K562 (cell line): ENCODE results near the gene STXBP4. TPM values are rescaled to one million over a fixed set of nuclear protein-coding genes. Genes with fewer than 3 reads are reported as not detected.
A peak's percentile ranks its signal among the peaks of the same experiment; 100 is the strongest.

Experiments
- CREB1 ChIP-seq, 2 experiments: sonication (generic) in 1 of 2; formaldehyde crosslinking in 1 of 2; IDR thresholded peaks; 2 replicates each; pipeline versions ENCODE4 v1.6.1 to v1.8.0; 2012 to 2022; ENCODE audit warnings: inconsistent platforms in 1 of 2, mild to moderate bottlenecking in 1 of 2, missing genetic modification reagents in 1 of 2, moderate library complexity in 1 of 2
- E2F3 ChIP-seq: fragments of 250-450 bp; sonication (Bioruptor Pico); IDR thresholded peaks from 2 replicates; pipeline ENCODE4 v1.4.0; 2020; ENCODE audit warnings: mild to moderate bottlenecking
- FOXJ2 ChIP-seq: fragments of 200-800 bp; sonication (Bioruptor generic); IDR thresholded peaks from 2 replicates; pipeline ENCODE4 v1.6.1; 2016; ENCODE audit warnings: missing genetic modification characterization, missing compliant biosample characterization
- GATAD2B ChIP-seq: fragments of 450-650 bp; IDR thresholded peaks from 2 replicates; pipeline ENCODE4 v1.6.1; 2017; ENCODE audit warnings: mild to moderate bottlenecking, borderline replicate concordance
- JUNB ChIP-seq: fragments of 450-650 bp; formaldehyde crosslinking; conservative IDR thresholded peaks from 2 replicates; pipeline ENCODE4 v1.4.0; 2020; ENCODE audit warnings: mild to moderate bottlenecking
- JUND ChIP-seq, 2 experiments: IDR thresholded peaks; 2 replicates in 1 of 2; 3 replicates in 1 of 2; pipeline ENCODE4 v1.6.1; 2011; ENCODE audit warnings: borderline replicate concordance in 2 of 2, low read depth in 2 of 2, low read length in 2 of 2, improper control_type of control experiment in 1 of 2, missing biosample characterization in 1 of 2, missing genetic modification characterization in 1 of 2, missing genetic modification reagents in 1 of 2
- RBFOX2 ChIP-seq: fragments of 200-400 bp; formaldehyde crosslinking; IDR thresholded peaks from 2 replicates; pipeline ENCODE4 v1.6.1; 2017; ENCODE audit warnings: low read depth, mild to moderate bottlenecking, low read length, moderate library complexity
- RBM15 ChIP-seq: fragments of 200-400 bp; formaldehyde crosslinking; IDR thresholded peaks from 2 replicates; pipeline ENCODE4 v1.6.1; 2018; ENCODE audit warnings: mild to moderate bottlenecking, low read length, moderate library complexity; ENCODE audit not compliant: insufficient read depth
- RFX5 ChIP-seq: IDR thresholded peaks from 2 replicates; pipeline ENCODE4 v1.6.1; 2011; ENCODE audit warnings: low read depth, mild to moderate bottlenecking, improper control_type of control experiment, low read length
- SMAD3 ChIP-seq: fragments of 450-650 bp; formaldehyde crosslinking; conservative IDR thresholded peaks from 2 replicates; pipeline ENCODE4 v1.4.0; 2020; ENCODE audit warnings: mild to moderate bottlenecking
- SMARCE1 ChIP-seq: fragments of 450-650 bp; IDR thresholded peaks from 2 replicates; pipeline ENCODE4 v1.7.1; 2016; ENCODE audit warnings: mild to moderate bottlenecking
- ZBTB1 ChIP-seq: sonication (generic); formaldehyde crosslinking; IDR thresholded peaks from 2 replicates; pipeline ENCODE4 v1.8.1; 2023; ENCODE audit warnings: missing genetic modification reagents, low read depth, mild to moderate bottlenecking, borderline replicate concordance
- ZBTB17 ChIP-seq: fragments of 450-650 bp; formaldehyde crosslinking; IDR thresholded peaks from 2 replicates; pipeline ENCODE4 v1.4.0; 2020; ENCODE audit warnings: mild to moderate bottlenecking
- ZNF12 ChIP-seq: sonication (generic); formaldehyde crosslinking; IDR thresholded peaks from 2 replicates; pipeline ENCODE4 v1.4.0; 2020; ENCODE audit warnings: mild to moderate bottlenecking, missing genetic modification reagents
- ZNF76 ChIP-seq: fragments of 250-450 bp; sonication (Bioruptor Pico); IDR thresholded peaks from 2 replicates; pipeline ENCODE4 v1.4.0; 2020; ENCODE audit warnings: mild to moderate bottlenecking, moderate library complexity, borderline replicate concordance
- polyA plus RNA-seq, 8 experiments: library from polyadenylated mRNA; depleted of rRNA in 4 of 8; stranded (reverse) in 5 of 8; unstranded in 3 of 8; fragments of >200 nt; fragmentation: Nextera tagmentation in 2 of 8; fragmentation: Illumina TruSeq in 1 of 8; extraction: Ambion mirVana in 2 of 8; extraction: Trizol in 1 of 8; gene quantifications; 2 replicates each; pipeline versions ENCODE4 v1.2.1 to v1.2.3, GENCODE V29; 2011 to 2014; ENCODE audit warnings: inconsistent platforms in 1 of 8, missing spikeins in 1 of 8
- total RNA-seq, 7 experiments: library from RNA; depleted of rRNA in 6 of 7; stranded (reverse); fragments of >200 nt in 6 of 7; fragmentation: Illumina TruSeq in 2 of 7; extraction: Trizol in 2 of 7; gene quantifications; 2 replicates each; pipeline versions ENCODE4 v1.2.1 to v1.2.3, GENCODE V29; 2011 to 2021; ENCODE audit warnings: low replicate concordance in 1 of 7
- TF ChIP-seq, protein P1 (sequence below), 2 experiments: fragments of 450-650 bp in 1 of 2; sonication (generic) in 1 of 2; formaldehyde crosslinking in 1 of 2; IDR thresholded peaks; 2 replicates each; pipeline versions ENCODE4 v1.7.1 to v1.9.0; 2016 to 2022; ENCODE audit warnings: inconsistent platforms in 1 of 2, mild to moderate bottlenecking in 1 of 2, missing genetic modification reagents in 1 of 2
- TF ChIP-seq, protein P2 (sequence below): fragments of 450-650 bp; IDR thresholded peaks from 2 replicates; pipeline ENCODE4 v1.6.1; 2016
- TF ChIP-seq, protein P3 (sequence below): fragments of 250-450 bp; sonication (Bioruptor Pico); IDR thresholded peaks from 2 replicates; pipeline ENCODE4 v1.5.0; 2020; ENCODE audit warnings: mild to moderate bottlenecking

Gene STXBP4
- total and polyA plus RNA-seq, 9 of the 15 experiments (the other 6 are each of a cell fraction or from before 2014, with no cell fraction given) = 11.6 to 23.2 (median 18.5) TPM

DNA sequence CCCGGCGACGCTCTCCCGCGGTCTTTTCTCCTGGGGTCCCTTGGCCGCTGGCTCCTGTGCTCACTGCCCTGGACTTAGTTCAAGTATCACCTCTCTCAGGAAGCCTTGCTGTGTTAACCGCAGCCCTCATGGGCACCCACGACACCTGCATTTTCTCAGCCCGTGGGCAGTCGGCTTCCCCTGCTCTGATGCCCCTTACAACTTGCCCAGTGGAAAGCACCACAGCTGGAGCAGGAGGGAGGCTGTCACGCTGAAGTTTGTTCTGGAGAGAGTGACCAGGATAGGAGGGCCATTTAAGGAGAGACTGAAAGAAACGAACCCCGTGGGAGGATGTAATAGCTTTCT is 395 bp downstream of the STXBP4 start (continued):
- TF ChIP-seq RBM15 = no peak
- TF ChIP-seq, protein P1, sequence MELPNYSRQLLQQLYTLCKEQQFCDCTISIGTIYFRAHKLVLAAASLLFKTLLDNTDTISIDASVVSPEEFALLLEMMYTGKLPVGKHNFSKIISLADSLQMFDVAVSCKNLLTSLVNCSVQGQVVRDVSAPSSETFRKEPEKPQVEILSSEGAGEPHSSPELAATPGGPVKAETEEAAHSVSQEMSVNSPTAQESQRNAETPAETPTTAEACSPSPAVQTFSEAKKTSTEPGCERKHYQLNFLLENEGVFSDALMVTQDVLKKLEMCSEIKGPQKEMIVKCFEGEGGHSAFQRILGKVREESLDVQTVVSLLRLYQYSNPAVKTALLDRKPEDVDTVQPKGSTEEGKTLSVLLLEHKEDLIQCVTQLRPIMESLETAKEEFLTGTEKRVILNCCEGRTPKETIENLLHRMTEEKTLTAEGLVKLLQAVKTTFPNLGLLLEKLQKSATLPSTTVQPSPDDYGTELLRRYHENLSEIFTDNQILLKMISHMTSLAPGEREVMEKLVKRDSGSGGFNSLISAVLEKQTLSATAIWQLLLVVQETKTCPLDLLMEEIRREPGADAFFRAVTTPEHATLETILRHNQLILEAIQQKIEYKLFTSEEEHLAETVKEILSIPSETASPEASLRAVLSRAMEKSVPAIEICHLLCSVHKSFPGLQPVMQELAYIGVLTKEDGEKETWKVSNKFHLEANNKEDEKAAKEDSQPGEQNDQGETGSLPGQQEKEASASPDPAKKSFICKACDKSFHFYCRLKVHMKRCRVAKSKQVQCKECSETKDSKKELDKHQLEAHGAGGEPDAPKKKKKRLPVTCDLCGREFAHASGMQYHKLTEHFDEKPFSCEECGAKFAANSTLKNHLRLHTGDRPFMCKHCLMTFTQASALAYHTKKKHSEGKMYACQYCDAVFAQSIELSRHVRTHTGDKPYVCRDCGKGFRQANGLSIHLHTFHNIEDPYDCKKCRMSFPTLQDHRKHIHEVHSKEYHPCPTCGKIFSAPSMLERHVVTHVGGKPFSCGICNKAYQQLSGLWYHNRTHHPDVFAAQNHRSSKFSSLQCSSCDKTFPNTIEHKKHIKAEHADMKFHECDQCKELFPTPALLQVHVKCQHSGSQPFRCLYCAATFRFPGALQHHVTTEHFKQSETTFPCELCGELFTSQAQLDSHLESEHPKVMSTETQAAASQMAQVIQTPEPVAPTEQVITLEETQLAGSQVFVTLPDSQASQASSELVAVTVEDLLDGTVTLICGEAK (IDR thresholded peaks at IDR 0.05) = peak; percentile 22; the same call in 1 of the 2 replicates
- TF ChIP-seq, protein P1 (CRISPR knock-in tag; IDR thresholded peaks at IDR 0.05) = no peak
- 0 out of 2 replicates have a peak, but pooled peaks have one; percentile 21 for TF ChIP-seq ZNF12 (CRISPR knock-in tag)
- no peak for TF ChIP-seq SMARCE1
- no peak for TF ChIP-seq RBFOX2
- TF ChIP-seq, protein P2, sequence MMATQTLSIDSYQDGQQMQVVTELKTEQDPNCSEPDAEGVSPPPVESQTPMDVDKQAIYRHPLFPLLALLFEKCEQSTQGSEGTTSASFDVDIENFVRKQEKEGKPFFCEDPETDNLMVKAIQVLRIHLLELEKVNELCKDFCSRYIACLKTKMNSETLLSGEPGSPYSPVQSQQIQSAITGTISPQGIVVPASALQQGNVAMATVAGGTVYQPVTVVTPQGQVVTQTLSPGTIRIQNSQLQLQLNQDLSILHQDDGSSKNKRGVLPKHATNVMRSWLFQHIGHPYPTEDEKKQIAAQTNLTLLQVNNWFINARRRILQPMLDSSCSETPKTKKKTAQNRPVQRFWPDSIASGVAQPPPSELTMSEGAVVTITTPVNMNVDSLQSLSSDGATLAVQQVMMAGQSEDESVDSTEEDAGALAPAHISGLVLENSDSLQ = no peak
- TF ChIP-seq, protein P3, sequence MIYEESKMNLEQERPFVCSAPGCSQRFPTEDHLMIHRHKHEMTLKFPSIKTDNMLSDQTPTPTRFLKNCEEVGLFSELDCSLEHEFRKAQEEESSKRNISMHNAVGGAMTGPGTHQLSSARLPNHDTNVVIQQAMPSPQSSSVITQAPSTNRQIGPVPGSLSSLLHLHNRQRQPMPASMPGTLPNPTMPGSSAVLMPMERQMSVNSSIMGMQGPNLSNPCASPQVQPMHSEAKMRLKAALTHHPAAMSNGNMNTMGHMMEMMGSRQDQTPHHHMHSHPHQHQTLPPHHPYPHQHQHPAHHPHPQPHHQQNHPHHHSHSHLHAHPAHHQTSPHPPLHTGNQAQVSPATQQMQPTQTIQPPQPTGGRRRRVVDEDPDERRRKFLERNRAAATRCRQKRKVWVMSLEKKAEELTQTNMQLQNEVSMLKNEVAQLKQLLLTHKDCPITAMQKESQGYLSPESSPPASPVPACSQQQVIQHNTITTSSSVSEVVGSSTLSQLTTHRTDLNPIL (CRISPR knock-in tag) = no peak
- no peak for TF ChIP-seq ZBTB1
- TF ChIP-seq JUND (IDR thresholded peaks at IDR 0.05; ENCODE audit: borderline replicate concordance, low read depth, low read length) = no peak
- no peak for TF ChIP-seq JUND (tag; IDR thresholded peaks at IDR 0.05; ENCODE audit: borderline replicate concordance, low read depth, low read length)
- no peak for TF ChIP-seq RFX5
- no peak for TF ChIP-seq GATAD2B
- no peak for TF ChIP-seq SMAD3 (CRISPR knock-in tag)
- TF ChIP-seq E2F3 (CRISPR knock-in tag) = no peak
- no peak for TF ChIP-seq FOXJ2 (tag)
- TF ChIP-seq ZNF76 = no peak
- TF ChIP-seq CREB1 (IDR thresholded peaks at IDR 0.05) = no peak
- no peak for TF ChIP-seq CREB1 (CRISPR knock-in tag; IDR thresholded peaks at IDR 0.05)
- TF ChIP-seq ZBTB17 (CRISPR knock-in tag) = no peak
- TF ChIP-seq JUNB (CRISPR knock-in tag) = no peak
